H1 (cell line): Measurements from ENCODE around the gene CYB5B.

Source experiments
- CBX5 ChIP-seq: fragments of 300-800, 300-1000 bp; sonication (generic); IDR thresholded peaks from 2 replicates; pipeline ENCODE4 v1.7.1; 2016; ENCODE audit warnings: antibody characterized with exemption, low read length, low read depth
- CHD2 ChIP-seq: IDR thresholded peaks from 2 replicates; pipeline ENCODE4 v1.6.1; 2012; ENCODE audit warnings: low read length, improper control_type of control experiment
- EZH2 ChIP-seq: fragments of 200-600 bp; sonication (generic); IDR thresholded peaks from 2 replicates; pipeline ENCODE4 v1.7.1; 2012; ENCODE audit warnings: low read depth, mild to moderate bottlenecking, moderate library complexity, low read length, inconsistent platforms; ENCODE audit not compliant: severe bottlenecking
- NRF1 ChIP-seq: IDR thresholded peaks from 2 replicates; pipeline ENCODE4 v1.6.1; 2011; ENCODE audit warnings: mild to moderate bottlenecking, low read depth, low read length, improper control_type of control experiment
- POLR2A ChIP-seq, 2 experiments: IDR thresholded peaks; 1 replicate in 1 of 2; 2 replicates in 1 of 2; pipeline ENCODE4 v1.6.1; 2011; ENCODE audit warnings: low read depth in 2 of 2, low read length in 2 of 2, mild to moderate bottlenecking in 2 of 2; ENCODE audit errors: control extremely low read depth in 1 of 2
- SIN3A ChIP-seq, 2 experiments: IDR thresholded peaks in 1 of 2; conservative IDR thresholded peaks in 1 of 2; 2 replicates each; pipeline ENCODE4 v1.6.1; 2011 to 2012; ENCODE audit warnings: low read length in 2 of 2, improper control_type of control experiment in 1 of 2, low read depth in 1 of 2, mild to moderate bottlenecking in 1 of 2
- SP1 ChIP-seq: IDR thresholded peaks from 2 replicates; pipeline ENCODE4 v1.6.1; 2011; ENCODE audit warnings: low read depth, low read length
- TAF1 ChIP-seq: IDR thresholded peaks from 2 replicates; pipeline ENCODE4 v1.6.1; 2011; ENCODE audit warnings: mild to moderate bottlenecking, low read depth, low read length
- TBP ChIP-seq: IDR thresholded peaks from 2 replicates; pipeline ENCODE4 v1.6.1; 2011; ENCODE audit warnings: low read depth, low read length, improper control_type of control experiment
- TF ChIP-seq, protein P1 (sequence below), 3 experiments: IDR thresholded peaks; 1 replicate in 2 of 3; 2 replicates in 1 of 3; pipeline versions ENCODE4 v1.5.1 to v1.6.1; 2011; ENCODE audit warnings: low read length in 3 of 3, mild to moderate bottlenecking in 3 of 3, inconsistent platforms in 2 of 3, low read depth in 1 of 3, moderate library complexity in 1 of 3; ENCODE audit not compliant: insufficient read depth in 1 of 3; ENCODE audit errors: control extremely low read depth in 1 of 3

- no peak for TF ChIP-seq CHD2
- TF ChIP-seq SP1 = no peak
- no peak for TF ChIP-seq SIN3A (conservative IDR thresholded peaks at IDR 0.05 in 1 of 2, IDR thresholded peaks at IDR 0.05 in 1 of 2; ENCODE audit: low read depth in 1 of 2, low read length in 2 of 2)
- TF ChIP-seq NRF1 = no peak
- TF ChIP-seq POLR2A (IDR thresholded peaks at IDR 0.05; ENCODE audit: control extremely low read depth in 1 of 2, low read depth in 2 of 2, low read length in 2 of 2) = no peak
- TF ChIP-seq CBX5 = no peak
- TF ChIP-seq, protein P1, sequence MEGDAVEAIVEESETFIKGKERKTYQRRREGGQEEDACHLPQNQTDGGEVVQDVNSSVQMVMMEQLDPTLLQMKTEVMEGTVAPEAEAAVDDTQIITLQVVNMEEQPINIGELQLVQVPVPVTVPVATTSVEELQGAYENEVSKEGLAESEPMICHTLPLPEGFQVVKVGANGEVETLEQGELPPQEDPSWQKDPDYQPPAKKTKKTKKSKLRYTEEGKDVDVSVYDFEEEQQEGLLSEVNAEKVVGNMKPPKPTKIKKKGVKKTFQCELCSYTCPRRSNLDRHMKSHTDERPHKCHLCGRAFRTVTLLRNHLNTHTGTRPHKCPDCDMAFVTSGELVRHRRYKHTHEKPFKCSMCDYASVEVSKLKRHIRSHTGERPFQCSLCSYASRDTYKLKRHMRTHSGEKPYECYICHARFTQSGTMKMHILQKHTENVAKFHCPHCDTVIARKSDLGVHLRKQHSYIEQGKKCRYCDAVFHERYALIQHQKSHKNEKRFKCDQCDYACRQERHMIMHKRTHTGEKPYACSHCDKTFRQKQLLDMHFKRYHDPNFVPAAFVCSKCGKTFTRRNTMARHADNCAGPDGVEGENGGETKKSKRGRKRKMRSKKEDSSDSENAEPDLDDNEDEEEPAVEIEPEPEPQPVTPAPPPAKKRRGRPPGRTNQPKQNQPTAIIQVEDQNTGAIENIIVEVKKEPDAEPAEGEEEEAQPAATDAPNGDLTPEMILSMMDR (IDR thresholded peaks at IDR 0.05; ENCODE audit: control extremely low read depth in 1 of 3, insufficient read depth in 1 of 3, low read depth in 1 of 3, low read length in 3 of 3) = no peak
- no peak for TF ChIP-seq TAF1
- TF ChIP-seq TBP = no peak
- no peak for TF ChIP-seq EZH2
Observed at GRCh38 chr16:69410219-69410990, 14.0 kb upstream of the CYB5B start.
